DOHH2 (cell line): ENCODE data around the gene PIGO.

Experiments used
- EZH2phosphoT487 ChIP-seq: fragments of 200-600 bp; sonication (generic); IDR thresholded peaks from 2 replicates; pipeline ENCODE4 v1.6.1; 2017; ENCODE audit warnings: borderline replicate concordance, mild to moderate bottlenecking, antibody characterized with exemption, low read length, moderate library complexity, mixed read lengths
- TF ChIP-seq, protein P1 (sequence below): fragments of 200-600 bp; sonication (generic); IDR thresholded peaks from one replicate; pipeline ENCODE4 v1.5.1; 2014; ENCODE audit warnings: antibody characterized with exemption, mild to moderate bottlenecking, low read depth, low read length; ENCODE audit not compliant: poor library complexity, severe bottlenecking

DNA sequence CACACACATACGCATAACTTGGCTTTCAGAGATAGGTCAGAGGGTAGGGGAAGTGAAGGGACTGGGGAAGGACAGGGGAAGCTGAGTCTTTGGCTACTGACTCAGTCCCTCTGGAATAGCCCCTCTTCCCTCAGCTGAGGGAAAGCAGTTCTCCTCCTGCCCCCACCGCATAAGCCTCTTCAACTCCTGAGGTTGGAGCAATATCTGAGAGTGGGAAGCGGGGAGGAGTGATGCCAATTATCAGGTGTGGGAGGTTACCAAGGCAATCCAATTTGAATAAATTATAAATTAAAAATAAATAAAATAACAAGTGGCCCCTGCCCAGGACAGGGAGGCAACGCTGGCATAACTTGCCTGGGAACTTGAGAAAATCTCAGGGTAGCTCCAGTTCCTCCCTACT lies 8.2 kb upstream of the PIGO start:
- TF ChIP-seq, protein P1, sequence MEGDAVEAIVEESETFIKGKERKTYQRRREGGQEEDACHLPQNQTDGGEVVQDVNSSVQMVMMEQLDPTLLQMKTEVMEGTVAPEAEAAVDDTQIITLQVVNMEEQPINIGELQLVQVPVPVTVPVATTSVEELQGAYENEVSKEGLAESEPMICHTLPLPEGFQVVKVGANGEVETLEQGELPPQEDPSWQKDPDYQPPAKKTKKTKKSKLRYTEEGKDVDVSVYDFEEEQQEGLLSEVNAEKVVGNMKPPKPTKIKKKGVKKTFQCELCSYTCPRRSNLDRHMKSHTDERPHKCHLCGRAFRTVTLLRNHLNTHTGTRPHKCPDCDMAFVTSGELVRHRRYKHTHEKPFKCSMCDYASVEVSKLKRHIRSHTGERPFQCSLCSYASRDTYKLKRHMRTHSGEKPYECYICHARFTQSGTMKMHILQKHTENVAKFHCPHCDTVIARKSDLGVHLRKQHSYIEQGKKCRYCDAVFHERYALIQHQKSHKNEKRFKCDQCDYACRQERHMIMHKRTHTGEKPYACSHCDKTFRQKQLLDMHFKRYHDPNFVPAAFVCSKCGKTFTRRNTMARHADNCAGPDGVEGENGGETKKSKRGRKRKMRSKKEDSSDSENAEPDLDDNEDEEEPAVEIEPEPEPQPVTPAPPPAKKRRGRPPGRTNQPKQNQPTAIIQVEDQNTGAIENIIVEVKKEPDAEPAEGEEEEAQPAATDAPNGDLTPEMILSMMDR: no peak
- no peak for TF ChIP-seq EZH2phosphoT487
